Kidney epithelial cell (primary cell): ENCODE results near the gene MYL5. TPM values are rescaled to one million over a fixed set of nuclear protein-coding genes. Genes with fewer than 3 reads are reported as not detected.

Source experiments
- DNase-seq: peaks from one replicate; pipeline ENCODE4 v3.0.0-alpha.2; 2010; ENCODE audit warnings: low read depth
- H3K27me3 ChIP-seq: 2 replicates; pipeline ENCODE4 v1.6.0; 2011; ENCODE audit warnings: low read length; ENCODE audit not compliant: control insufficient read depth, insufficient read depth
- H3K36me3 ChIP-seq: 2 replicates; pipeline ENCODE4 v1.5.1; 2011; ENCODE audit warnings: low read length; ENCODE audit not compliant: control insufficient read depth, insufficient read depth
- H3K4me3 ChIP-seq: 2 replicates; pipeline ENCODE4 v1.5.1; 2011; ENCODE audit warnings: low read depth, mild to moderate bottlenecking, control low read depth, low read length
- total RNA-seq: library from RNA; depleted of rRNA; stranded (reverse); fragments of >200 nt; gene quantifications from 2 replicates; pipeline ENCODE4 v1.2.3, GENCODE V29; 2015
- TF ChIP-seq, protein P1 (sequence below): IDR thresholded peaks from 2 replicates; pipeline ENCODE4 v1.5.1; 2011; ENCODE audit warnings: mild to moderate bottlenecking, moderate library complexity, low read length, control low read depth, inconsistent platforms; ENCODE audit not compliant: insufficient read depth, poor library complexity, severe bottlenecking

MYL5 gene
- total RNA-seq, 1 donor from 2014 or later: 7.8 TPM

DNA sequence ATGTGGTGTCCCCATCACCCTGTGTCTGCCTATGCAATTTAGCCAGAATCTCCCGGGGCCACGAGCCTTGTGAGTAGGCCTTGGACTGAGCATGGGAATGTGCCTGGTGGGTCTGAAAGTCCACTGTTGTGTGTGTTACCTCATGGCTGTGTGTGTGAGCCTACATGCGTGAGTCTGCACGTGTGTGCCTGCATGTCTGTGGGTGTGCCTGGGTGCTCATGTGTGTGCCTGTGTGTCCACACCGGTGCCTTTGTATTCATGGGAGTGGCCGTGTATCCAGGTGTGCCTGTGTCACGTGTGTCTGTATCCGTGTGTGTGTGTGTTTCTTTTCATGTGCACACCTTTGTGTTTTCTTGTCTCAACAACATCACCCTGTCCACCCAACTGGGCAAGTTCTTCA is 14.5 kb upstream of the MYL5 start:
- DNase-seq: no peak
- Histone ChIP-seq H3K4me3 (no peak overlapping the region), H3K27me3 (peaks cover 9% of the 10 kb centered on the region), H3K36me3 (no peaks in the 10 kb centered on the region)
- TF ChIP-seq, protein P1, sequence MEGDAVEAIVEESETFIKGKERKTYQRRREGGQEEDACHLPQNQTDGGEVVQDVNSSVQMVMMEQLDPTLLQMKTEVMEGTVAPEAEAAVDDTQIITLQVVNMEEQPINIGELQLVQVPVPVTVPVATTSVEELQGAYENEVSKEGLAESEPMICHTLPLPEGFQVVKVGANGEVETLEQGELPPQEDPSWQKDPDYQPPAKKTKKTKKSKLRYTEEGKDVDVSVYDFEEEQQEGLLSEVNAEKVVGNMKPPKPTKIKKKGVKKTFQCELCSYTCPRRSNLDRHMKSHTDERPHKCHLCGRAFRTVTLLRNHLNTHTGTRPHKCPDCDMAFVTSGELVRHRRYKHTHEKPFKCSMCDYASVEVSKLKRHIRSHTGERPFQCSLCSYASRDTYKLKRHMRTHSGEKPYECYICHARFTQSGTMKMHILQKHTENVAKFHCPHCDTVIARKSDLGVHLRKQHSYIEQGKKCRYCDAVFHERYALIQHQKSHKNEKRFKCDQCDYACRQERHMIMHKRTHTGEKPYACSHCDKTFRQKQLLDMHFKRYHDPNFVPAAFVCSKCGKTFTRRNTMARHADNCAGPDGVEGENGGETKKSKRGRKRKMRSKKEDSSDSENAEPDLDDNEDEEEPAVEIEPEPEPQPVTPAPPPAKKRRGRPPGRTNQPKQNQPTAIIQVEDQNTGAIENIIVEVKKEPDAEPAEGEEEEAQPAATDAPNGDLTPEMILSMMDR: no peak

DNA sequence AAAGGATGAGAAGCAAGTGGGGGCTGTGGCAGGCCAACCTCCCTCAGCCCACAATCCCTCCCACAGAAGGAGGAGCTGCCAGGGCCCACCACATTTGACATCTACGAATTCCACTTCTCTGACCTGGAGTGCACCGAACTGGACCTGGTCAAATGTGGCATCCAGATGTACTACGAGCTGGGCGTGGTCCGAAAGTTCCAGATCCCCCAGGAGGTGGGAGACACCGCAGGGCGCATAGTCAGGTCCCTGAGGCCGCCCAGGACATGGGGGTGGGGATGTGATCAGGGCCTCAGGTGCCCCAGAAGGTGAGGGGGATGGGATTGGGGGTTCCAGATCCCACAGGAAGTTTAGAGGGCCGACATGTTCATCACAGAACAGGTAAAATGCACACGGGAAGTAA is 13.9 kb upstream of the MYL5 start:
- no peak overlapping the region for H3K4me3 ChIP-seq
- no peak for DNase-seq
- TF ChIP-seq, protein P1: no peak
- peaks cover 4% of the 10 kb centered on the region for H3K27me3 ChIP-seq
- H3K36me3 ChIP-seq: no peaks in the 10 kb centered on the region

DNA sequence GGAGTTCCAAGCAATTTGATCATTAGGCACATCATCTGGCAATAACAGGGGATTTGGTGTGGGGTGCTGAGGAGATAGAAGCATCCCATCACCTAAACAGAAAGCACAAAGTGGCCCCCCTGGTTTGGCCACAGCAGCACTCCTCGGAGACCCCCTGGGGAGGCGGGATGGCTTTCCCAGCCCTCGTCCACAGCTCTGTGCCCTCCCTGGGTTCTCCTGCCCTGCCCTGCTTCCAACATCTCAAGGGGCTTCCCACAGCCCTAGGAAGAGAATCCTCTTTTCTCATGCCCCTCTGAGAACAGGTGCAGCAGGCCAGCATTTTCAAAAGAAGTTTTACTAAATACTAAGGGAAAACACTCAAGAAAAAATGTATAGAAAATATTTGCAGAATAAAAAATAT is 13.1 kb upstream of the MYL5 start:
- DNase-seq: no peak
- H3K36me3 ChIP-seq: no peaks in the 10 kb centered on the region
- TF ChIP-seq, protein P1: no peak
- H3K4me3 ChIP-seq: no peak overlapping the region
- peaks cover 3% of the 10 kb centered on the region for H3K27me3 ChIP-seq

DNA sequence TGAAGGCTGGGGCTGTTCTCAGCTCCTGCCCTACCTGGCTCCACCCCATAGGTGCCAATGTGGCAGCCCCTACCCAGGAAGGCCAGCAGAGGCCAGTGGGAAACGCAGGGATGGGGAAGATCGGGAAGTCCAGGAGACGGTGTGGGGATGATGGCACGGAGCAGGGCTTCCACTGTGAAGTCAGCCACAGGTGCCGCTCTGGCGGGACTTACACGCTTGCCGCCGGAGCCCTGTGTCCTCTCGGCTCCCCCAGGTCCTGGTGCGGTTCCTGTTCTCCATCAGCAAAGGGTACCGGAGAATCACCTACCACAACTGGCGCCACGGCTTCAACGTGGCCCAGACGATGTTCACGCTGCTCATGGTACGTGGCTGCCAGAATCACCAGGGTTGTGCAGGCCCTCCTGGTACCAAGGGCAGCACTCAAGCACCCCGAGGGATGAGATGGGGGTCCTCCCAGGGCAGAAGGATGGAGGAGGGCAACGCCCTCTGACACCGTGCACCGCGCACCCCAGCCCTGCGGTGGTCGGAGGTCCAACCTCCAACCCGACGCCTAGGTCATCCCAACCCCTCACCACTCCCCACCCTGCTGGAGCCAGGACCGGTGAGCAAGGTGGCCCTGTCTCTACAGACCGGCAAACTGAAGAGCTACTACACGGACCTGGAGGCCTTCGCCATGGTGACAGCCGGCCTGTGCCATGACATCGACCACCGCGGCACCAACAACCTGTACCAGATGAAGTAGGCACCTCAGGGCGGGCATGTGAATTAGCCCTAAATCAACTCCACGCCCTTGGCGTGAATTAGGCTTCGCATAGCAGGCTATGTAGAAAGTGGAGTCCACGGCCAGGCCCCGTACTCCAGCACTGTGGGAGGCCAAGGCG is 12.2 kb upstream of the MYL5 start:
- no peak for DNase-seq
- TF ChIP-seq, protein P1: no peak
- H3K36me3 ChIP-seq: no peaks in the 10 kb centered on the region
- no peak overlapping the region for H3K4me3 ChIP-seq
- H3K27me3 ChIP-seq: peaks cover 3% of the 10 kb centered on the region

DNA sequence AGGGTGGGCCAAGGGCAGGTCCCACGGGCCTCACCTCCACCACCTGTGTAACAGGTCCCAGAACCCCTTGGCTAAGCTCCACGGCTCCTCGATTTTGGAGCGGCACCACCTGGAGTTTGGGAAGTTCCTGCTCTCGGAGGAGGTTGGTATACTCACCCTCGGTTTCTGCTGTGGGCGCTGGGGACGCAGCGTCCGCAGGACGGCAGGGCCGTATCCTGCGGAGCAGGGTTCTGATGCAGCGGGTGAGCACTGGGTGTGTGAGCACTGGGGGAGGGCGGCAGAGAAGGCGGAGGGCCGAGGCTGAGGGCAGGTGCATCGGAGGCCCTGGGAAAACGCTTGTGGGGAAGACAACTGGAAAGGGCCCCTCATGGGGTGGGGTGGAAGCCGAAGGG is 11.3 kb upstream of the MYL5 start:
- TF ChIP-seq, protein P1: no peak
- no peak for DNase-seq
- no peaks in the 10 kb centered on the region for H3K36me3 ChIP-seq
- peaks cover 3% of the 10 kb centered on the region for H3K27me3 ChIP-seq
- H3K4me3 ChIP-seq: peak overlapping the region; percentile 63
